ENCODE measurements around the gene KATNB1. TPM values are rescaled to one million over a fixed set of nuclear protein-coding genes. Genes with fewer than 3 reads are reported as not detected.
A peak's percentile ranks its signal among the peaks of the same experiment; 100 is the strongest.

KATNB1 gene
- total RNA-seq, 1 experiment from 2014 or later = 17.4 TPM

GRCh38 chr16:57692636-57693035, 42.9 kb upstream of the KATNB1 start:
- Histone ChIP-seq H2AFZ (ENCODE audit: low read length) (no peak overlapping the region), H3K36me3 (ENCODE audit: insufficient read depth, low read length) (no peaks in the 10 kb centered on the region), H3K9me2 (replicated peaks; ENCODE audit: insufficient read depth, low read length) (no peaks in the 10 kb centered on the region), H3K79me2 (ENCODE audit: low read length) (no peaks in the 10 kb centered on the region), H3K27ac (ENCODE audit: low read length) (no peak overlapping the region), H3K27me3 (ENCODE audit: low read length) (no peaks in the 10 kb centered on the region), H3K9ac (ENCODE audit: low read length) (no peak overlapping the region), H4K20me1 (ENCODE audit: insufficient read depth, low read depth, low read length) (no peaks in the 10 kb centered on the region), H3K4me1 (ENCODE audit: low read length) (no peaks in the 10 kb centered on the region), H3K4me3 (ENCODE audit: low read length) (no peak overlapping the region), H3K4me2 (ENCODE audit: low read depth, low read length, poor library complexity, severe bottlenecking) (no peak overlapping the region), H3K9me3 (ENCODE audit: low read length) (no peaks in the 10 kb centered on the region)
- DNase-seq = no peak

DNA sequence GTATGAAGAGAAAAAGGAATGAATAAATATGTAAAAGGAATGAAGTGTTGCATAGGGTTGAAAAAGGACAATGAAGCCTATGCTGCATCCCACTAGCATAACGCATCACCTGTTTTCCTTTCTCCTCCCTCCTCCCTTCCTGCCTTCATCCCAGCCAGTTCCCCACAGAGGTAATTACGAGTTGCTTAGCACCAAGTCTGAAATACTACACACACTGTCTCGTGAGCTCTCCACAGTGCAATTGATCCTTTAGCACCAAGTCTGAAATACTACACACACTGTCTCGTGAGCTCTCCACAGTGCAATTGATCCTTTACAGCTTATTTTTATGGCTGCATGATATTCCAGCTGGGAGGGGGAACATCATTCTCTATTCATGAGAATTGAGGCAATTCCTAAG, 42.0 kb upstream of the KATNB1 start:
- Histone ChIP-seq H3K4me1 (ENCODE audit: low read length) (no peaks in the 10 kb centered on the region), H3K9ac (ENCODE audit: low read length) (no peak overlapping the region), H2AFZ (ENCODE audit: low read length) (no peak overlapping the region), H3K9me2 (replicated peaks; ENCODE audit: insufficient read depth, low read length) (no peaks in the 10 kb centered on the region), H3K27me3 (ENCODE audit: low read length) (no peaks in the 10 kb centered on the region), H3K4me2 (ENCODE audit: low read depth, low read length, poor library complexity, severe bottlenecking) (no peak overlapping the region), H3K27ac (ENCODE audit: low read length) (no peak overlapping the region), H3K79me2 (ENCODE audit: low read length) (no peaks in the 10 kb centered on the region), H4K20me1 (ENCODE audit: insufficient read depth, low read depth, low read length) (no peaks in the 10 kb centered on the region), H3K4me3 (ENCODE audit: low read length) (no peak overlapping the region), H3K36me3 (ENCODE audit: insufficient read depth, low read length) (no peaks in the 10 kb centered on the region), H3K9me3 (ENCODE audit: low read length) (no peaks in the 10 kb centered on the region)
- DNase-seq = no peak

DNA sequence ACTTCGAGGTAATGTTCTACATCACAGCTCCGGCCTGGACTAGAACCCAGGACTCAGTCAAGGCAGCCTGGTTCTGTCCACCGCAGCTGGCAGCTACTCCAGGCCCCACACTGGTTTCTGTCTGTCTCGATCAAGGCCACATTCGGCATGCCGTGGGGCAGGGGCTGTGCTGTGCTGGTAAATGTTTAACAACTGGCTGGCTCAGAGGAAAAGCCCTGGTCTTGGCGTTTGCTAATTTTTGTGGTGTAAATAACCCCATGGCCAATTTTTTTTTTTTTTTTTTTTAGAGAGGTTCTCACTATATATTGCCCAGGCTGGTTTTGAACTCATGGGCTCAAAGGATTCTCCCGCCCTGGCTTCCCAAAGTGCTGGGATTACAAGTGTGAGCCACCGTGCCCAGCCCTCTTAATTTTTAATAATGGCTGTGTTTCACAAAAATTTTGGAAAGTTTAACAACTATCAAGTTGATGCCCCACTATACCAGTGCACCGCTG, 41.3 kb upstream of the KATNB1 start:
- no peaks in the 10 kb centered on the region for H3K79me2 ChIP-seq (ENCODE audit: low read length)
- no peaks in the 10 kb centered on the region for H4K20me1 ChIP-seq (ENCODE audit: insufficient read depth, low read depth, low read length)
- H3K9me3 ChIP-seq (ENCODE audit: low read length) = no peaks in the 10 kb centered on the region
- H3K4me2 ChIP-seq (ENCODE audit: low read depth, low read length, poor library complexity, severe bottlenecking) = no peak overlapping the region
- H3K4me1 ChIP-seq (ENCODE audit: low read length) = no peaks in the 10 kb centered on the region
- no peak overlapping the region for H3K27ac ChIP-seq (ENCODE audit: low read length)
- H3K9ac ChIP-seq (ENCODE audit: low read length) = no peak overlapping the region
- H3K36me3 ChIP-seq (ENCODE audit: insufficient read depth, low read length) = no peaks in the 10 kb centered on the region
- DNase-seq = no peak
- no peak overlapping the region for H2AFZ ChIP-seq (ENCODE audit: low read length)
- no peak overlapping the region for H3K4me3 ChIP-seq (ENCODE audit: low read length)
- H3K9me2 ChIP-seq (replicated peaks; ENCODE audit: insufficient read depth, low read length) = no peaks in the 10 kb centered on the region
- no peaks in the 10 kb centered on the region for H3K27me3 ChIP-seq (ENCODE audit: low read length)

DNA sequence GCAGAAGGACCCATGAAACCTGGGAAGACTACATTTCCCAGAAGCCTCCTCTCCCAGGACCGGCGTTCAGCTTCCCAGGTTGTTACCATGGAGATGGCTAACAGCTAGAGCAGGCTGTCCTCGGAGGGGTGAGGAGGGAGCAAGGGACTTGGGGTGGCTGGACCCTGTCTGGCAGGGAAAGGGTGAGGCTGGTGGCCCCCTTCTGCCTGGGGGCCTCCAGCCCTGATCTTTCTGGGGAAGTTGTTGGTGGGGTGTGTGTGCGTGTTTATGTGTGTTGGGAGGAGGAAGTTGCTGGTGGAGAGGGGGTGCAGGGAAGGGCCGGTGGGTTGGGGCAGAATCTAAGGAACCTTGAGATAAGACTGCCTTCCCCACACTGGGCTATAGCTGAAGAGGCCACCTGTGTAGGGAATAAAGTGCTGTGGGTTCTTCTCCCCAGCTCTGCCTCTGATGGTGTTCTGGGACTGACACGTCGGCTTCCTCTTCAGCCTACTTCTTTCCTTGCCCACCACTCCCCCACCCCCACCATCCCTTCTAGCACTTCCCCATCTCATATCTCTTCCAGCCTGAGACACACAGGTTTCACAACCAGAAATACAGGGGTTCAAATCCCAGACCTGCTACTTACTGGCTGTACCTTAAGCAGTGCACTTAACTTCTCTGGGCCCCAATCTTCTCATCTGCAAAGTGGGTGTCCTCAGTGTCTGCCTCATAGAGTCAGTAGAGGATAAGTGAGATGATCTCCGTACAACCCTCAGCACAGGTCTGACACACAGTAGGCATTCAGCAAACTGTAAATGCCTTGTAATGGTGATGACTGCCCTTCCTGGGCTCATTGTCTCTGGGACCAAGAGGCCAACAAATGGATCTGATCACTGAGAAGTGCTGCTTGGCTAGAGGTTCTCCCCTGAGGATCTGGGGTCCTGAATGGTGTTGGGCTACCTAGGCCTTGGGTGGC, 40.6 kb upstream of the KATNB1 start, which contains the start of gene DRC7:
Gene DRC7, plus strand, starts transcription at position 82 of the 955 bp plus-strand sequence. CDS start 3,144 bp downstream, outside the sequence.
- no peak within 1 kb of the TSS for H2AFZ ChIP-seq (ENCODE audit: low read length)
- no peaks in the 10 kb centered on the region for H3K36me3 ChIP-seq (ENCODE audit: insufficient read depth, low read length)
- H3K9me2 ChIP-seq (replicated peaks; ENCODE audit: insufficient read depth, low read length) = no peaks in the 10 kb centered on the region
- H3K9me3 ChIP-seq (ENCODE audit: low read length) = no peaks in the 10 kb centered on the region
- no peak within 1 kb of the TSS for H3K4me3 ChIP-seq (ENCODE audit: low read length)
- DNase-seq = peak; percentile 69
- no peak within 1 kb of the TSS for H3K9ac ChIP-seq (ENCODE audit: low read length)
- no peaks in the 10 kb centered on the region for H3K27me3 ChIP-seq (ENCODE audit: low read length)
- H4K20me1 ChIP-seq (ENCODE audit: insufficient read depth, low read depth, low read length) = no peaks in the 10 kb centered on the region
- no peaks in the 10 kb centered on the region for H3K4me1 ChIP-seq (ENCODE audit: low read length)
- H3K4me2 ChIP-seq (ENCODE audit: low read depth, low read length, poor library complexity, severe bottlenecking) = no peak within 1 kb of the TSS
- no peak within 1 kb of the TSS for H3K27ac ChIP-seq (ENCODE audit: low read length)
- H3K79me2 ChIP-seq (ENCODE audit: low read length) = no peaks in the 10 kb centered on the region

GRCh38 chr16:57695680-57696069, 39.9 kb upstream of the KATNB1 start:
- H3K4me2 ChIP-seq (ENCODE audit: low read depth, low read length, poor library complexity, severe bottlenecking) = no peak overlapping the region
- H3K9me2 ChIP-seq (replicated peaks; ENCODE audit: insufficient read depth, low read length) = no peaks in the 10 kb centered on the region
- no peaks in the 10 kb centered on the region for H3K4me1 ChIP-seq (ENCODE audit: low read length)
- no peaks in the 10 kb centered on the region for H3K36me3 ChIP-seq (ENCODE audit: insufficient read depth, low read length)
- no peak overlapping the region for H3K4me3 ChIP-seq (ENCODE audit: low read length)
- no peaks in the 10 kb centered on the region for H4K20me1 ChIP-seq (ENCODE audit: insufficient read depth, low read depth, low read length)
- no peak for DNase-seq
- H3K9ac ChIP-seq (ENCODE audit: low read length) = no peak overlapping the region
- no peaks in the 10 kb centered on the region for H3K27me3 ChIP-seq (ENCODE audit: low read length)
- no peaks in the 10 kb centered on the region for H3K79me2 ChIP-seq (ENCODE audit: low read length)
- no peaks in the 10 kb centered on the region for H3K9me3 ChIP-seq (ENCODE audit: low read length)
- H2AFZ ChIP-seq (ENCODE audit: low read length) = no peak overlapping the region
- no peak overlapping the region for H3K27ac ChIP-seq (ENCODE audit: low read length)

DNA sequence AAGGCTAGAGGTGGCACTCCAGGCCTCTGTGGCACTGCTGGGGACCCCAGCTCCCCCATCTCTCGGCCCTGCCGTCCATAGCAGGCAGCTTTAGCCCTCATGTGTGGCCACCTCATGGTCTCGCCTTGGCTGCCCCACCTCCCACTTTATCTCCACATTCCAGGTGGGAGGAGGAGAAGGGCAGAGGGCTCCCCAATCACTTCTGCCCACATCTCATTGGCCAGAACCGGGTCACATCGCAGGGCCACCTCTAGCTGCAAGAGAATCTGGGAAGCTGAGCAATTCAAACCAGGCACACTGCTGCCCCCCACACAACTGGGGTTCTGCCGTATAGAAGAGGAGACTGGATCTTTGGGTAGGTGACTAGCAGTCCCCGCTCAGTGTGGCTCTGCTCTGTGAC, 39.3 kb upstream of the KATNB1 start:
- H3K9me3 ChIP-seq (ENCODE audit: low read length) = no peaks in the 10 kb centered on the region
- H3K27ac ChIP-seq (ENCODE audit: low read length) = no peak overlapping the region
- H3K4me2 ChIP-seq (ENCODE audit: low read depth, low read length, poor library complexity, severe bottlenecking) = no peak overlapping the region
- H2AFZ ChIP-seq (ENCODE audit: low read length) = no peak overlapping the region
- no peaks in the 10 kb centered on the region for H3K36me3 ChIP-seq (ENCODE audit: insufficient read depth, low read length)
- no peaks in the 10 kb centered on the region for H3K79me2 ChIP-seq (ENCODE audit: low read length)
- DNase-seq = no peak
- no peaks in the 10 kb centered on the region for H3K4me1 ChIP-seq (ENCODE audit: low read length)
- H4K20me1 ChIP-seq (ENCODE audit: insufficient read depth, low read depth, low read length) = no peaks in the 10 kb centered on the region
- H3K27me3 ChIP-seq (ENCODE audit: low read length) = no peaks in the 10 kb centered on the region
- H3K9me2 ChIP-seq (replicated peaks; ENCODE audit: insufficient read depth, low read length) = no peaks in the 10 kb centered on the region
- no peak overlapping the region for H3K4me3 ChIP-seq (ENCODE audit: low read length)
- H3K9ac ChIP-seq (ENCODE audit: low read length) = no peak overlapping the region

DNA sequence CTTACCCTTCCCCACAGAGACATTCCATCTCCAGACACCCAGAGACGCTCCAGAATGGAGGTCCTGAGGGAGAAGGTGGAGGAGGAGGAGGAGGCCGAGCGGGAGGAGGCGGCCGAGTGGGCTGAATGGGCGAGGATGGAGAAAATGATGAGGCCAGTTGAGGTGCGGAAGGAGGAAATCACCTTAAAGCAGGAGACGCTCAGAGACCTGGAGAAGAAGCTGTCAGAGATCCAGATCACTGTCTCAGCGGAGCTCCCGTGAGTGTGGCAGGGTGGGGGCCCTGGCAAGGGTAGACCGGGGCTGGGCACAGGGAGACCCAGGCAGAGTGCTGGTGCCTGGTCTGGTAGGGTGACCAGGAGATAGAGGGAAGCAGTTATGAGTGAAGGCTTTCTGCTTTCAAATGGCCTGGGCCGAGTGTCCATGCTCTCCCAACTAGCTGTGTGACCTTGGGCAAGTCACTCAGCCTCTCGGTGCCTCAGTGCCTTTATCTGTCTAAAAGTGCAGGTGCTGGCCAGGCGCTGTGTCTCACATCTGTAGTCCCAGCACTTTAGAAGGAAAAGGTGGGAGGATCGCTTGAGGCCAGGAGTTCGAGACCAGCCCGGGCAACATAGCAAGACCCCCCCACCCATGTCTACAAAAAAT, 37.6 kb upstream of the KATNB1 start:
- H2AFZ ChIP-seq (ENCODE audit: low read length) = no peak overlapping the region
- H3K27me3 ChIP-seq (ENCODE audit: low read length) = no peaks in the 10 kb centered on the region
- H3K9me2 ChIP-seq (replicated peaks; ENCODE audit: insufficient read depth, low read length) = no peaks in the 10 kb centered on the region
- H4K20me1 ChIP-seq (ENCODE audit: insufficient read depth, low read depth, low read length) = no peaks in the 10 kb centered on the region
- H3K9me3 ChIP-seq (ENCODE audit: low read length) = no peaks in the 10 kb centered on the region
- no peak for DNase-seq
- no peaks in the 10 kb centered on the region for H3K4me1 ChIP-seq (ENCODE audit: low read length)
- H3K4me3 ChIP-seq (ENCODE audit: low read length) = no peak overlapping the region
- no peak overlapping the region for H3K27ac ChIP-seq (ENCODE audit: low read length)
- H3K36me3 ChIP-seq (ENCODE audit: insufficient read depth, low read length) = no peaks in the 10 kb centered on the region
- no peak overlapping the region for H3K4me2 ChIP-seq (ENCODE audit: low read depth, low read length, poor library complexity, severe bottlenecking)
- no peaks in the 10 kb centered on the region for H3K79me2 ChIP-seq (ENCODE audit: low read length)
- no peak overlapping the region for H3K9ac ChIP-seq (ENCODE audit: low read length)

DNA sequence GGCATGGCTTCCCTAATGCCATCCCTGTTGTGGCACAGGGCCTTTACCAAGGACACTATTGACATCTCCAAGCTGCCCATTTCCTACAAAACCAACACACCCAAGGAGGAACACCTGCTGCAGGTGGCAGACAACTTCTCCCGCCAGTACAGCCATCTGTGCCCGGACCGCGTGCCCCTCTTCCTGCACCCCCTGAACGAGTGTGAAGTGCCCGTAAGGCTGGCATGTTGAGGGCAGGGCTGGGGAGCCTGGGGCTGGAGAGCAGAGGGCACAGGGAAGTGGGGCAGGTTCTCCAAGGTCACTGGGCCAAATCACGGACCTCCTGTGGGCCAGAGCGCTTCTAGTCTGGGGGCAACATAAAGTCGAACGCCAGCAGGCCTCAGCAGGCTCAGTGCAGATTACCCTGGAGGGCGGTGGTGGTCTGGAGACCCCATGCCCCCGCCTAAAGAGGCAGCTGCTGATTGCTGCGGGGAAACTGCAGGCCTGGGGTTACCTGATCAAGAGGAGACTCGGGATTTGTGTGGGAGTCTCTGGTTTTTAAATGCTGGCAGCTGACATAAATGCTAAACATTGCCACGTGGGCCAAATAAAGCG, 36.7 kb upstream of the KATNB1 start:
- H3K4me2 ChIP-seq (ENCODE audit: low read depth, low read length, poor library complexity, severe bottlenecking) = no peak overlapping the region
- no peak overlapping the region for H3K27ac ChIP-seq (ENCODE audit: low read length)
- no peaks in the 10 kb centered on the region for H3K9me2 ChIP-seq (replicated peaks; ENCODE audit: insufficient read depth, low read length)
- no peaks in the 10 kb centered on the region for H3K36me3 ChIP-seq (ENCODE audit: insufficient read depth, low read length)
- no peaks in the 10 kb centered on the region for H3K27me3 ChIP-seq (ENCODE audit: low read length)
- no peaks in the 10 kb centered on the region for H3K79me2 ChIP-seq (ENCODE audit: low read length)
- DNase-seq = no peak
- no peaks in the 10 kb centered on the region for H4K20me1 ChIP-seq (ENCODE audit: insufficient read depth, low read depth, low read length)
- no peaks in the 10 kb centered on the region for H3K4me1 ChIP-seq (ENCODE audit: low read length)
- H3K4me3 ChIP-seq (ENCODE audit: low read length) = no peak overlapping the region
- no peak overlapping the region for H3K9ac ChIP-seq (ENCODE audit: low read length)
- H3K9me3 ChIP-seq (ENCODE audit: low read length) = no peaks in the 10 kb centered on the region
- H2AFZ ChIP-seq (ENCODE audit: low read length) = no peak overlapping the region
